ENCODE data around the gene PTPRN2.

DNA sequence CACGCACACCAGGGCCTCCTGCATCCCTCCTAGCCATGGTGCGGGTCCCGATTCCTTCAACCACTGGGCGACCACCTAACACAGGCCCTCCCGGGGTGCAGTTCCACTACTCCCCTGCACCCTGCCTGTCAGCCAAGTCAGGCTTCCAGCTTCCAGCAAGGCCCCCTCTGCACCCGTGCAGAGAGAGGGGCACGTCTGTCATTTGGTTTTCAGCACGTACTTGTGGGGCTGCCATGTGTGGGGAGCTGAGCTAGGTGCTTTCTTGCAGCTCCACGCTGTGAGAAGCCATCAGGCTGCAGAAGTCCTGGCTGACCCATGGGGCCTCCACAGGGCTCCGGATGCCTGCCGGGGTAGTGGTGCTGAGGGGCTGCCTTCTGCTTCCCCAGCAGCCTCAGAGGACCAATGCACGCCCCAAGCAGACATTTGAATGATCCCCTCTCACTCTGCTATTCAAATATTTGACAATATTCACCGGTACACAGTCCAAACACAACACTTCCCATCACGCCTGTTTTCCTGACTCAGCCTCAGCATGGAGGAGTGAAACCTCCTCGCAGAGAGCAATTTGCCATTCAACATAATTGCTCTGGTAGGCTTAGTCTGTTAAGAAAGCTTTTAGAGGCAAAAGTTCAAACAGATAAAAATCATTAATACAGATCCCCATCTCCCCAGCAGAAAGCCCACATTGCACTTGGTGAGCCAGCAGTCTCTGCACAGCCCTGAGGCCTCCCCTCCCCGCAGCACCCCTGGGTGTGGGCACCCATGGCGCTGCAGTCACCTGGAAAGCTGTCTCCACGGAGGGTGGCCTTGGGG lies 449.9 kb downstream of the PTPRN2 start:
- no peak for TF ChIP-seq POLR2AphosphoS5 (IDR thresholded peaks at IDR 0.05; ENCODE audit: low read depth, low read length)
- TF ChIP-seq, protein P1, sequence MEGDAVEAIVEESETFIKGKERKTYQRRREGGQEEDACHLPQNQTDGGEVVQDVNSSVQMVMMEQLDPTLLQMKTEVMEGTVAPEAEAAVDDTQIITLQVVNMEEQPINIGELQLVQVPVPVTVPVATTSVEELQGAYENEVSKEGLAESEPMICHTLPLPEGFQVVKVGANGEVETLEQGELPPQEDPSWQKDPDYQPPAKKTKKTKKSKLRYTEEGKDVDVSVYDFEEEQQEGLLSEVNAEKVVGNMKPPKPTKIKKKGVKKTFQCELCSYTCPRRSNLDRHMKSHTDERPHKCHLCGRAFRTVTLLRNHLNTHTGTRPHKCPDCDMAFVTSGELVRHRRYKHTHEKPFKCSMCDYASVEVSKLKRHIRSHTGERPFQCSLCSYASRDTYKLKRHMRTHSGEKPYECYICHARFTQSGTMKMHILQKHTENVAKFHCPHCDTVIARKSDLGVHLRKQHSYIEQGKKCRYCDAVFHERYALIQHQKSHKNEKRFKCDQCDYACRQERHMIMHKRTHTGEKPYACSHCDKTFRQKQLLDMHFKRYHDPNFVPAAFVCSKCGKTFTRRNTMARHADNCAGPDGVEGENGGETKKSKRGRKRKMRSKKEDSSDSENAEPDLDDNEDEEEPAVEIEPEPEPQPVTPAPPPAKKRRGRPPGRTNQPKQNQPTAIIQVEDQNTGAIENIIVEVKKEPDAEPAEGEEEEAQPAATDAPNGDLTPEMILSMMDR (IDR thresholded peaks at IDR 0.05; ENCODE audit: control extremely low read depth in 1 of 3, insufficient read depth in 1 of 3, low read depth in 1 of 3, low read length in 3 of 3), result no peak
- no peak for TF ChIP-seq TAF1 (IDR thresholded peaks at IDR 0.05; ENCODE audit: low read depth, low read length)
- no peak for TF ChIP-seq POLR2A (IDR thresholded peaks at IDR 0.05; ENCODE audit: control extremely low read depth in 1 of 2, low read depth in 2 of 2, low read length in 2 of 2)
- TF ChIP-seq ATF2 (IDR thresholded peaks at IDR 0.05; ENCODE audit: low read length), result no peak
- TF ChIP-seq MAX (IDR thresholded peaks at IDR 0.05), result no peak
- TF ChIP-seq JUN (IDR thresholded peaks at IDR 0.05; ENCODE audit: low read depth, low read length), result no peak
- no peak for TF ChIP-seq USF2 (IDR thresholded peaks at IDR 0.05; ENCODE audit: low read length)
- TF ChIP-seq RXRA (IDR thresholded peaks at IDR 0.05; ENCODE audit: insufficient read depth, low read depth, low read length), result no peak
- no peak for TF ChIP-seq KDM1A (IDR thresholded peaks at IDR 0.05; ENCODE audit: borderline replicate concordance, low read length)
- TF ChIP-seq RAD21 (IDR thresholded peaks at IDR 0.05 in 1 of 2, conservative IDR thresholded peaks at IDR 0.05 in 1 of 2; ENCODE audit: low read depth in 2 of 2, low read length in 2 of 2), result no peak
- TF ChIP-seq EZH2 (IDR thresholded peaks at IDR 0.05; ENCODE audit: low read depth, low read length, severe bottlenecking), result no peak
- TF ChIP-seq EP300 (IDR thresholded peaks at IDR 0.05; ENCODE audit: borderline replicate concordance in 1 of 2, low read depth in 2 of 2, low read length in 2 of 2), result no peak

All from H1 (cell line).